HL-60 (cell line): Measurements from ENCODE around the gene CCDC87.

ENCODE experiments used
- DNase-seq, 2 experiments: peaks; one replicate each; pipeline ENCODE4 v3.0.0-alpha.2; 2010 to 2020; ENCODE audit warnings: low read depth in 1 of 2, low spot score in 1 of 2
- H3K27ac ChIP-seq: fragments of 250-450 bp; sonication (Bioruptor Pico); replicated peaks from 2 replicates; pipeline ENCODE4 v1.5.1; 2020; ENCODE audit warnings: mild to moderate bottlenecking, moderate library complexity
- H3K27me3 ChIP-seq: fragments of 250-450 bp; sonication (Bioruptor Pico); 2 replicates; pipeline ENCODE4 v1.5.1; 2021; ENCODE audit warnings: mild to moderate bottlenecking, moderate library complexity; ENCODE audit not compliant: insufficient read depth, poor library complexity, severe bottlenecking
- H3K4me3 ChIP-seq: replicated peaks from 2 replicates; pipeline ENCODE4 v1.5.1; 2011; ENCODE audit warnings: mild to moderate bottlenecking, control low read depth, low read length; ENCODE audit not compliant: insufficient read depth
- GABPA ChIP-seq: IDR thresholded peaks from 2 replicates; pipeline ENCODE4 v1.6.1; 2012; ENCODE audit warnings: low read depth
- POLR2AphosphoS5 ChIP-seq: IDR thresholded peaks from 2 replicates; pipeline ENCODE4 v1.6.1; 2012; ENCODE audit warnings: low read depth
- SPI1 ChIP-seq: IDR thresholded peaks from 2 replicates; pipeline ENCODE4 v1.6.1; 2012; ENCODE audit warnings: low read depth, mild to moderate bottlenecking, borderline replicate concordance
- TF ChIP-seq, protein P1 (sequence below): IDR thresholded peaks from one replicate; pipeline ENCODE4 v1.5.1; 2011; ENCODE audit warnings: low read length, control low read depth, inconsistent platforms; ENCODE audit not compliant: insufficient read depth
- TF ChIP-seq, protein P2 (sequence below): IDR thresholded peaks from 2 replicates; pipeline ENCODE4 v1.6.1; 2012; ENCODE audit warnings: low read depth; ENCODE audit not compliant: insufficient replicate concordance

CCDC87 gene

DNA sequence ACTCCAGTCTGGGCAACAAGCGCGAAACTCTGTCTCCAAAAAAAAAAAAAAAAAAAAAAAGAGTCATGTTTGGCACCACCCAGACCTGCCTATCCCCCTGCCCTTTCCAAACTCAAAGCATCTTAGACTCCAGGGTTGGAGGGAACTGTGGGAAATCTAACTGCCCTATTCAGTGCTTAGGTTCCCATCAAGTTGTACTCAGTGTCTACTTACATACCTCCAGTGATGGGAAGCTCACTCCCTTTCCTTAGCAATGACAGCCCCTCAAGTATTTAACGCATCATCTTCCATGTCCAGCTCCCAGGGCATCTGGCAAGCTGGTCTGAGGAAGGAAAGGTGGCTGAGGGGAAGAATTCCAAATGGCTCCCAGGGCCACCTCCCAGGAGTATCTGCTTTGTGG lies 43.2 kb downstream of the CCDC87 start:
- TF ChIP-seq POLR2AphosphoS5 (no peak), GABPA (no peak), SPI1 (no peak)
- TF ChIP-seq, protein P1, sequence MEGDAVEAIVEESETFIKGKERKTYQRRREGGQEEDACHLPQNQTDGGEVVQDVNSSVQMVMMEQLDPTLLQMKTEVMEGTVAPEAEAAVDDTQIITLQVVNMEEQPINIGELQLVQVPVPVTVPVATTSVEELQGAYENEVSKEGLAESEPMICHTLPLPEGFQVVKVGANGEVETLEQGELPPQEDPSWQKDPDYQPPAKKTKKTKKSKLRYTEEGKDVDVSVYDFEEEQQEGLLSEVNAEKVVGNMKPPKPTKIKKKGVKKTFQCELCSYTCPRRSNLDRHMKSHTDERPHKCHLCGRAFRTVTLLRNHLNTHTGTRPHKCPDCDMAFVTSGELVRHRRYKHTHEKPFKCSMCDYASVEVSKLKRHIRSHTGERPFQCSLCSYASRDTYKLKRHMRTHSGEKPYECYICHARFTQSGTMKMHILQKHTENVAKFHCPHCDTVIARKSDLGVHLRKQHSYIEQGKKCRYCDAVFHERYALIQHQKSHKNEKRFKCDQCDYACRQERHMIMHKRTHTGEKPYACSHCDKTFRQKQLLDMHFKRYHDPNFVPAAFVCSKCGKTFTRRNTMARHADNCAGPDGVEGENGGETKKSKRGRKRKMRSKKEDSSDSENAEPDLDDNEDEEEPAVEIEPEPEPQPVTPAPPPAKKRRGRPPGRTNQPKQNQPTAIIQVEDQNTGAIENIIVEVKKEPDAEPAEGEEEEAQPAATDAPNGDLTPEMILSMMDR: no peak
- TF ChIP-seq, protein P2, sequence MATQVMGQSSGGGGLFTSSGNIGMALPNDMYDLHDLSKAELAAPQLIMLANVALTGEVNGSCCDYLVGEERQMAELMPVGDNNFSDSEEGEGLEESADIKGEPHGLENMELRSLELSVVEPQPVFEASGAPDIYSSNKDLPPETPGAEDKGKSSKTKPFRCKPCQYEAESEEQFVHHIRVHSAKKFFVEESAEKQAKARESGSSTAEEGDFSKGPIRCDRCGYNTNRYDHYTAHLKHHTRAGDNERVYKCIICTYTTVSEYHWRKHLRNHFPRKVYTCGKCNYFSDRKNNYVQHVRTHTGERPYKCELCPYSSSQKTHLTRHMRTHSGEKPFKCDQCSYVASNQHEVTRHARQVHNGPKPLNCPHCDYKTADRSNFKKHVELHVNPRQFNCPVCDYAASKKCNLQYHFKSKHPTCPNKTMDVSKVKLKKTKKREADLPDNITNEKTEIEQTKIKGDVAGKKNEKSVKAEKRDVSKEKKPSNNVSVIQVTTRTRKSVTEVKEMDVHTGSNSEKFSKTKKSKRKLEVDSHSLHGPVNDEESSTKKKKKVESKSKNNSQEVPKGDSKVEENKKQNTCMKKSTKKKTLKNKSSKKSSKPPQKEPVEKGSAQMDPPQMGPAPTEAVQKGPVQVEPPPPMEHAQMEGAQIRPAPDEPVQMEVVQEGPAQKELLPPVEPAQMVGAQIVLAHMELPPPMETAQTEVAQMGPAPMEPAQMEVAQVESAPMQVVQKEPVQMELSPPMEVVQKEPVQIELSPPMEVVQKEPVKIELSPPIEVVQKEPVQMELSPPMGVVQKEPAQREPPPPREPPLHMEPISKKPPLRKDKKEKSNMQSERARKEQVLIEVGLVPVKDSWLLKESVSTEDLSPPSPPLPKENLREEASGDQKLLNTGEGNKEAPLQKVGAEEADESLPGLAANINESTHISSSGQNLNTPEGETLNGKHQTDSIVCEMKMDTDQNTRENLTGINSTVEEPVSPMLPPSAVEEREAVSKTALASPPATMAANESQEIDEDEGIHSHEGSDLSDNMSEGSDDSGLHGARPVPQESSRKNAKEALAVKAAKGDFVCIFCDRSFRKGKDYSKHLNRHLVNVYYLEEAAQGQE: no peak
- no peak for DNase-seq

DNA sequence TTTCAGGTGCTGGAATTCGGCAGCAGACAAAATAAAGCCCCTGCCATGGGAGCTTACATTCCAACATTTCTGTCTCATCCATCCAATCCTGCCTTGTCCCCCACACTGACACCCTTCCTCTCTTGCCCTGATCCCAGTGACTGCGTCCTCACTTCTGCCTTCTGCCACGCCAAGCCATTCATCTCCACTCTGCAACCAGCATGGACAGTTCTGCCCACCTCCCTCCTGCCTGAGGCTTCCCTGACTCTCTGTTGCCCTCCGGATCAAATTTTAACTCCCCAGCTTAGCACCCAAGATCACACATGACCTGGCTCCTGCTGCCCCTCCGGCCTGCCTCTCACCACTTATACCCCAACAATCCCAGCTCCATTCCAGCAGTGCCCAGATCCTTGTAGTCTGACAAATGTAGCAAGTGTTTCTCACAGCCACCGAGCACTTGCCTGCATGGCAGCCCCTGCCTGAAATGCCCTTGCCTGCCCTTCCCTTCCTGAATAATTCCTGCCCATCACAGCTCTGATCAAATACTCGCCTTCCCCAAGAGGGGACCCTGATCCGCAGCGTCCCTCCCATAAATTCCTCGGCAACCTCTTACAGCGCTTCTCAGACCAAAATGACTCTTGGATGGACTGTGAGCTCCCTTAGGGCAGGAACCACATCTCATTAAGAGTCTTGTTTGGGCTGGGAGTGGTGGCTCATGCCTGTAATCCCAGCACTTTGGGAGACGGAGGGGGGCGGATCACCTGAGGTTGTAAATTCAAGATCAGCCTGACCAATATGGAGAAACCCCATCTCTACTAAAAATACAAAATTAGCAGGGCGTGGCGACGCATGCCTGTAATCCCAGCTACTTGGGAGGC lies 43.9 kb downstream of the CCDC87 start:
- Histone ChIP-seq H3K27me3 (peaks cover 2% of the 10 kb centered on the region), H3K4me3 (no peak overlapping the region), H3K27ac (no peak overlapping the region)
- no peak for TF ChIP-seq SPI1
- TF ChIP-seq, protein P1: no peak
- TF ChIP-seq POLR2AphosphoS5: no peak
- no peak for TF ChIP-seq GABPA
- TF ChIP-seq, protein P2: no peak
- DNase-seq: no peak

More for the DNA sequence above, 43.2 kb downstream of the CCDC87 start:
- H3K27me3 ChIP-seq: peaks cover 2% of the 10 kb centered on the region
- no peak overlapping the region for H3K27ac ChIP-seq
- H3K4me3 ChIP-seq: no peak overlapping the region

DNA sequence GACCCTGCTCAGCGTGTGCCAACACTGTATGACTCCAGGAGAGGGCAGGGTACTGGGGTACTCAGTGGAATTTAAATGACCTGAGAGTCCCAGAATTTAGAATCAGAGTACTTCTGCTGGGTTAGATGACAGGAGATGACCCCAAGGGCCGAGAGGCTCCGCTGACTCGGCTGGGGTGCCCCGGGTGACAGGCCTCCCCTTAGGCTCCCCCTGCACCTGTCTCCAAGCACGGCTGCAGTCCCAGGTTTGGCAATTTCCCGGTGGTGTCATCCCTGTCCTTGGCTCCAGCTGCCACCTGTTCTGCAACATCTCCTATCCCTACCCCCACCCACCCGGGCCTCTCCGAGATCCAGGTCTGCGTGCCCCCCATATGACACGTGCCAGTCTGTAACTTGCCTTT lies 44.8 kb downstream of the CCDC87 start:
- no peak overlapping the region for H3K27ac ChIP-seq
- peaks cover 2% of the 10 kb centered on the region for H3K27me3 ChIP-seq
- no peak for DNase-seq
- TF ChIP-seq SPI1: no peak
- TF ChIP-seq POLR2AphosphoS5: no peak
- no peak overlapping the region for H3K4me3 ChIP-seq

DNA sequence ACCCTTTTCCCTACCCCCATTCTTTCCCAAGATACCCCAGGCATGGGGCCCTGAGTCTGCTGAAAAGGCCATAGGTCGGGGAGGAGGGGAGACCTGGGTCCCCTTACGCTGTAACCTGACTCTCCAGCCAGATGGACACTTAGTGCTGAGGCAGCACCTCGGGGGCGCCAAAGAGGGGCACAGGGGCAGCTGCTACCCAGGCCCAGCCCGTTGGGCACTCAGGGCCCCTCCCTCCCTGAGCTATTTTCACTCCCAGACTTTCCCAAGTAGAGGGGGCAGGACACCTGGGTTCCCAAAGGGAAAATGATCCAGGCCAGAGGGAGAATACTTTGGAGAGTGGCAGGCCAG lies 45.2 kb downstream of the CCDC87 start:
- Histone ChIP-seq H3K27ac (no peak overlapping the region), H3K27me3 (peaks cover 2% of the 10 kb centered on the region), H3K4me3 (no peak overlapping the region)
- TF ChIP-seq POLR2AphosphoS5 (no peak), SPI1 (no peak), GABPA (no peak)
- TF ChIP-seq, protein P1: no peak
- TF ChIP-seq, protein P2: no peak
- DNase-seq: no peak
